WTC11 (cell line): ENCODE data around the gene MATN3. TPM values are rescaled to one million over a fixed set of nuclear protein-coding genes. Genes with fewer than 3 reads are reported as not detected.

ENCODE experiments used
- ATAC-seq: fragments of 200-7000 bp; cut with Tn5 transposase; 2 replicates; pipeline ENCODE4 v1.10.0; 2021; ENCODE audit warnings: mild to moderate bottlenecking, moderate library complexity
- CTCF ChIA-PET: fragments of 300-600 bp; sonication (Branson Sonifier 250); formaldehyde crosslinking; loops from one replicate; lab custom pipeline; 2021; ENCODE audit warnings: antibody characterized with exemption; lab: Charles Lee
- POLR2A ChIA-PET: fragments of 350-600 bp; sonication (Branson Sonifier 250); formaldehyde crosslinking; loops from one replicate; lab custom pipeline; 2021; ENCODE audit warnings: antibody characterized with exemption; lab: Charles Lee
- DNase-seq: peaks from one replicate; pipeline ENCODE4 v3.0.0; 2021; ENCODE audit warnings: low spot score
- H3K27ac Mint-ChIP-seq: 2 replicates; pipeline ENCODE4 v1.8.0; 2021; ENCODE audit warnings: mixed read lengths
- H3K27me3 Mint-ChIP-seq: 2 replicates; pipeline ENCODE4 v1.8.0; 2021; ENCODE audit warnings: low read depth, mild to moderate bottlenecking, moderate library complexity, mixed read lengths
- H3K36me3 Mint-ChIP-seq: 2 replicates; pipeline ENCODE4 v1.8.0; 2021; ENCODE audit warnings: mixed read lengths
- H3K4me1 Mint-ChIP-seq: 2 replicates; pipeline ENCODE4 v1.8.0; 2022; ENCODE audit warnings: mixed read lengths
- H3K4me3 Mint-ChIP-seq: 2 replicates; pipeline ENCODE4 v1.8.0; 2021; ENCODE audit warnings: mild to moderate bottlenecking, moderate library complexity, mixed read lengths
- H3K9me3 Mint-ChIP-seq: 2 replicates; pipeline ENCODE4 v1.8.0; 2021; ENCODE audit warnings: mixed read lengths
- ELF4 ChIP-seq: sonication (generic); formaldehyde crosslinking; IDR thresholded peaks from 2 replicates; pipeline ENCODE4 v1.8.1; 2022; ENCODE audit warnings: low read depth, mild to moderate bottlenecking, moderate library complexity, missing genetic modification reagents
- ESRRA ChIP-seq: sonication (generic); formaldehyde crosslinking; IDR thresholded peaks from 2 replicates; pipeline ENCODE4 v1.8.1; 2022; ENCODE audit warnings: mild to moderate bottlenecking, missing genetic modification reagents, borderline replicate concordance
- MXD4 ChIP-seq: fragments of 250-450 bp; sonication (Bioruptor Pico); IDR thresholded peaks from 2 replicates; pipeline ENCODE4 v1.8.0; 2021; ENCODE audit warnings: mild to moderate bottlenecking, moderate library complexity, borderline replicate concordance
- MYBL2 ChIP-seq: sonication (generic); formaldehyde crosslinking; IDR thresholded peaks from 2 replicates; pipeline ENCODE4 v1.8.1; 2023; ENCODE audit warnings: mild to moderate bottlenecking, moderate library complexity, missing genetic modification reagents
- NR1H2 ChIP-seq: sonication (generic); formaldehyde crosslinking; IDR thresholded peaks from 2 replicates; pipeline ENCODE4 v1.9.0; 2021; ENCODE audit warnings: mild to moderate bottlenecking, moderate library complexity, missing genetic modification reagents
- RELA ChIP-seq: sonication (generic); formaldehyde crosslinking; IDR thresholded peaks from 2 replicates; pipeline ENCODE4 v1.8.1; 2022; ENCODE audit warnings: missing genetic modification reagents, mild to moderate bottlenecking, borderline replicate concordance
- TCF7 ChIP-seq: sonication (generic); formaldehyde crosslinking; IDR thresholded peaks from 2 replicates; pipeline ENCODE4 v1.8.0; 2022; ENCODE audit warnings: mild to moderate bottlenecking, low read depth, missing genetic modification reagents, moderate library complexity
- TEAD1 ChIP-seq: sonication (generic); formaldehyde crosslinking; IDR thresholded peaks from 2 replicates; pipeline ENCODE4 v1.8.0; 2022; ENCODE audit warnings: mild to moderate bottlenecking, missing genetic modification reagents
- ZNF396 ChIP-seq: fragments of 250-450 bp; sonication (Bioruptor Pico); IDR thresholded peaks from 2 replicates; pipeline ENCODE4 v1.8.0; 2021; ENCODE audit warnings: mild to moderate bottlenecking, moderate library complexity, borderline replicate concordance
- total RNA-seq: library from RNA; stranded (reverse); gene quantifications from 3 replicates; pipeline ENCODE4 v1.2.3, GENCODE V29; 2021
- TF ChIP-seq, protein P1 (sequence below): sonication (generic); formaldehyde crosslinking; IDR thresholded peaks from 2 replicates; pipeline ENCODE4 v1.8.0; 2022; ENCODE audit warnings: mild to moderate bottlenecking, missing genetic modification reagents
- TF ChIP-seq, protein P2 (sequence below): sonication (generic); formaldehyde crosslinking; IDR thresholded peaks from 2 replicates; pipeline ENCODE4 v1.8.0; 2022; ENCODE audit warnings: mild to moderate bottlenecking, missing genetic modification reagents
- TF ChIP-seq, protein P3 (sequence below): sonication (generic); formaldehyde crosslinking; IDR thresholded peaks from 2 replicates; pipeline ENCODE4 v1.8.1; 2022; ENCODE audit warnings: low read depth, mild to moderate bottlenecking, moderate library complexity, missing genetic modification reagents, borderline replicate concordance
- TF ChIP-seq, protein P4 (sequence below): sonication (generic); formaldehyde crosslinking; IDR thresholded peaks from 2 replicates; pipeline ENCODE4 v1.8.1; 2022; ENCODE audit warnings: mild to moderate bottlenecking, missing genetic modification reagents, moderate library complexity, borderline replicate concordance
- TF ChIP-seq, protein P5 (sequence below): fragments of 250-450 bp; sonication (Bioruptor Pico); IDR thresholded peaks from 2 replicates; pipeline ENCODE4 v1.9.0; 2021; ENCODE audit warnings: mild to moderate bottlenecking
- TF ChIP-seq, protein P6 (sequence below): sonication (generic); formaldehyde crosslinking; IDR thresholded peaks from 2 replicates; pipeline ENCODE4 v1.8.1; 2023; ENCODE audit warnings: mild to moderate bottlenecking, missing genetic modification reagents, moderate library complexity
- TF ChIP-seq, protein P7 (sequence below): sonication (generic); formaldehyde crosslinking; IDR thresholded peaks from 2 replicates; pipeline ENCODE4 v1.8.0; 2022; ENCODE audit warnings: mild to moderate bottlenecking, missing genetic modification reagents

The MATN3 gene
- total RNA-seq, 1 experiment from 2014 or later = 6.3 TPM

DNA sequence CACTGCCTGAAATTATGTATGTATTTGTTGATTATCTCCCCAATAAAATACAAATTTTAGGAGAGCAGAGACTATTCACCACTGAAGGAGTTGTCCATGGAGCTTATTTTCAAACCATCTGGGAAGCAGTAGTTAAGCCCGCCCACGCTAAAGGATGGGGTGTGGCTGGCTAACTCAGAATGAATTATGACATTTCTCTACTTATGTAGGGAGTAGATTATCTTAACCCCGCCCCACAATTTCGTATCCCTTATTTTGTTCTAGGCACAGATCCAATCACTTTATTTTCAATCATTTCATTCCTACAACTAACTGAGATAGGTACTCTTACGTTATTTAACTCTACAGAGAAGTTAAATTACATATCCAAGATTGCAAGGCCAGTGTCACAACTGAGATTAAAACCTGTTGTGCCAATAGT lies 40.4 kb upstream of the MATN3 start:
- ATAC-seq (no peak), DNase-seq (no peak)
- ChIA-PET CTCF (interaction anchor here (0.7 to 6.7 kb wide), 3 partner anchors 37 to 190 kb away, joined by 3 to 62 read pairs (median 6); no protein-coding TSS in a partner anchor), POLR2A (interaction anchor here (1.0 to 3.1 kb wide), 2 partner anchors 18 to 64 kb away, joined by 3 to 14 read pairs; partner anchors contain the start of gene WDR35)
- peaks cover 22% of the 10 kb centered on the region for H3K4me1 Mint-ChIP-seq
- no peaks in the 10 kb centered on the region for H3K9me3 Mint-ChIP-seq
- no peaks in the 10 kb centered on the region for H3K36me3 Mint-ChIP-seq
- peaks cover 17% of the 10 kb centered on the region for H3K27me3 Mint-ChIP-seq
- no peak overlapping the region for H3K4me3 Mint-ChIP-seq
- TF ChIP-seq, protein P1, sequence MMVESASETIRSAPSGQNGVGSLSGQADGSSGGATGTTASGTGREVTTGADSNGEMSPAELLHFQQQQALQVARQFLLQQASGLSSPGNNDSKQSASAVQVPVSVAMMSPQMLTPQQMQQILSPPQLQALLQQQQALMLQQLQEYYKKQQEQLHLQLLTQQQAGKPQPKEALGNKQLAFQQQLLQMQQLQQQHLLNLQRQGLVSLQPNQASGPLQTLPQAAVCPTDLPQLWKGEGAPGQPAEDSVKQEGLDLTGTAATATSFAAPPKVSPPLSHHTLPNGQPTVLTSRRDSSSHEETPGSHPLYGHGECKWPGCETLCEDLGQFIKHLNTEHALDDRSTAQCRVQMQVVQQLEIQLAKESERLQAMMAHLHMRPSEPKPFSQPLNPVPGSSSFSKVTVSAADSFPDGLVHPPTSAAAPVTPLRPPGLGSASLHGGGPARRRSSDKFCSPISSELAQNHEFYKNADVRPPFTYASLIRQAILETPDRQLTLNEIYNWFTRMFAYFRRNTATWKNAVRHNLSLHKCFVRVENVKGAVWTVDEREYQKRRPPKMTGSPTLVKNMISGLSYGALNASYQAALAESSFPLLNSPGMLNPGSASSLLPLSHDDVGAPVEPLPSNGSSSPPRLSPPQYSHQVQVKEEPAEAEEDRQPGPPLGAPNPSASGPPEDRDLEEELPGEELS = no peak
- TF ChIP-seq, protein P2, sequence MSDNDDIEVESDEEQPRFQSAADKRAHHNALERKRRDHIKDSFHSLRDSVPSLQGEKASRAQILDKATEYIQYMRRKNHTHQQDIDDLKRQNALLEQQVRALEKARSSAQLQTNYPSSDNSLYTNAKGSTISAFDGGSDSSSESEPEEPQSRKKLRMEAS = no peak
- no peak for TF ChIP-seq MYBL2 (CRISPR knock-in tag)
- TF ChIP-seq ESRRA = no peak
- TF ChIP-seq, protein P3, sequence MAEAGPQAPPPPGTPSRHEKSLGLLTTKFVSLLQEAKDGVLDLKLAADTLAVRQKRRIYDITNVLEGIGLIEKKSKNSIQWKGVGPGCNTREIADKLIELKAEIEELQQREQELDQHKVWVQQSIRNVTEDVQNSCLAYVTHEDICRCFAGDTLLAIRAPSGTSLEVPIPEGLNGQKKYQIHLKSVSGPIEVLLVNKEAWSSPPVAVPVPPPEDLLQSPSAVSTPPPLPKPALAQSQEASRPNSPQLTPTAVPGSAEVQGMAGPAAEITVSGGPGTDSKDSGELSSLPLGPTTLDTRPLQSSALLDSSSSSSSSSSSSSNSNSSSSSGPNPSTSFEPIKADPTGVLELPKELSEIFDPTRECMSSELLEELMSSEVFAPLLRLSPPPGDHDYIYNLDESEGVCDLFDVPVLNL (CRISPR knock-in tag) = no peak
- TF ChIP-seq TCF7 (CRISPR knock-in tag) = no peak
- TF ChIP-seq MXD4 (CRISPR knock-in tag) = no peak
- TF ChIP-seq, protein P4, sequence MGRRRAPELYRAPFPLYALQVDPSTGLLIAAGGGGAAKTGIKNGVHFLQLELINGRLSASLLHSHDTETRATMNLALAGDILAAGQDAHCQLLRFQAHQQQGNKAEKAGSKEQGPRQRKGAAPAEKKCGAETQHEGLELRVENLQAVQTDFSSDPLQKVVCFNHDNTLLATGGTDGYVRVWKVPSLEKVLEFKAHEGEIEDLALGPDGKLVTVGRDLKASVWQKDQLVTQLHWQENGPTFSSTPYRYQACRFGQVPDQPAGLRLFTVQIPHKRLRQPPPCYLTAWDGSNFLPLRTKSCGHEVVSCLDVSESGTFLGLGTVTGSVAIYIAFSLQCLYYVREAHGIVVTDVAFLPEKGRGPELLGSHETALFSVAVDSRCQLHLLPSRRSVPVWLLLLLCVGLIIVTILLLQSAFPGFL = no peak
- no peak for TF ChIP-seq NR1H2 (CRISPR knock-in tag)
- TF ChIP-seq, protein P5, sequence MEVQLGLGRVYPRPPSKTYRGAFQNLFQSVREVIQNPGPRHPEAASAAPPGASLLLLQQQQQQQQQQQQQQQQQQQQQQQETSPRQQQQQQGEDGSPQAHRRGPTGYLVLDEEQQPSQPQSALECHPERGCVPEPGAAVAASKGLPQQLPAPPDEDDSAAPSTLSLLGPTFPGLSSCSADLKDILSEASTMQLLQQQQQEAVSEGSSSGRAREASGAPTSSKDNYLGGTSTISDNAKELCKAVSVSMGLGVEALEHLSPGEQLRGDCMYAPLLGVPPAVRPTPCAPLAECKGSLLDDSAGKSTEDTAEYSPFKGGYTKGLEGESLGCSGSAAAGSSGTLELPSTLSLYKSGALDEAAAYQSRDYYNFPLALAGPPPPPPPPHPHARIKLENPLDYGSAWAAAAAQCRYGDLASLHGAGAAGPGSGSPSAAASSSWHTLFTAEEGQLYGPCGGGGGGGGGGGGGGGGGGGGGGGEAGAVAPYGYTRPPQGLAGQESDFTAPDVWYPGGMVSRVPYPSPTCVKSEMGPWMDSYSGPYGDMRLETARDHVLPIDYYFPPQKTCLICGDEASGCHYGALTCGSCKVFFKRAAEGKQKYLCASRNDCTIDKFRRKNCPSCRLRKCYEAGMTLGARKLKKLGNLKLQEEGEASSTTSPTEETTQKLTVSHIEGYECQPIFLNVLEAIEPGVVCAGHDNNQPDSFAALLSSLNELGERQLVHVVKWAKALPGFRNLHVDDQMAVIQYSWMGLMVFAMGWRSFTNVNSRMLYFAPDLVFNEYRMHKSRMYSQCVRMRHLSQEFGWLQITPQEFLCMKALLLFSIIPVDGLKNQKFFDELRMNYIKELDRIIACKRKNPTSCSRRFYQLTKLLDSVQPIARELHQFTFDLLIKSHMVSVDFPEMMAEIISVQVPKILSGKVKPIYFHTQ (CRISPR knock-in tag) = no peak
- no peak for TF ChIP-seq ZNF396
- TF ChIP-seq, protein P6, sequence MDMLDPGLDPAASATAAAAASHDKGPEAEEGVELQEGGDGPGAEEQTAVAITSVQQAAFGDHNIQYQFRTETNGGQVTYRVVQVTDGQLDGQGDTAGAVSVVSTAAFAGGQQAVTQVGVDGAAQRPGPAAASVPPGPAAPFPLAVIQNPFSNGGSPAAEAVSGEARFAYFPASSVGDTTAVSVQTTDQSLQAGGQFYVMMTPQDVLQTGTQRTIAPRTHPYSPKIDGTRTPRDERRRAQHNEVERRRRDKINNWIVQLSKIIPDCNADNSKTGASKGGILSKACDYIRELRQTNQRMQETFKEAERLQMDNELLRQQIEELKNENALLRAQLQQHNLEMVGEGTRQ = no peak
- TF ChIP-seq TEAD1 (CRISPR knock-in tag) = no peak
- no peak for TF ChIP-seq RELA (CRISPR knock-in tag)
- TF ChIP-seq ELF4 (CRISPR knock-in tag) = no peak
- TF ChIP-seq, protein P7, sequence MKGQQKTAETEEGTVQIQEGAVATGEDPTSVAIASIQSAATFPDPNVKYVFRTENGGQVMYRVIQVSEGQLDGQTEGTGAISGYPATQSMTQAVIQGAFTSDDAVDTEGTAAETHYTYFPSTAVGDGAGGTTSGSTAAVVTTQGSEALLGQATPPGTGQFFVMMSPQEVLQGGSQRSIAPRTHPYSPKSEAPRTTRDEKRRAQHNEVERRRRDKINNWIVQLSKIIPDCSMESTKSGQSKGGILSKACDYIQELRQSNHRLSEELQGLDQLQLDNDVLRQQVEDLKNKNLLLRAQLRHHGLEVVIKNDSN (CRISPR knock-in tag) = no peak
- no peak overlapping the region for H3K27ac Mint-ChIP-seq
